Activated T-cell treated with anti-CD3 and anti-CD28 coated beads for 4 hours (primary cell): ENCODE data around the gene PEPD.

ENCODE experiments used
- DNase-seq: peaks from one replicate; pipeline ENCODE4 v3.0.0-alpha.2; 2020

Gene PEPD

DNA sequence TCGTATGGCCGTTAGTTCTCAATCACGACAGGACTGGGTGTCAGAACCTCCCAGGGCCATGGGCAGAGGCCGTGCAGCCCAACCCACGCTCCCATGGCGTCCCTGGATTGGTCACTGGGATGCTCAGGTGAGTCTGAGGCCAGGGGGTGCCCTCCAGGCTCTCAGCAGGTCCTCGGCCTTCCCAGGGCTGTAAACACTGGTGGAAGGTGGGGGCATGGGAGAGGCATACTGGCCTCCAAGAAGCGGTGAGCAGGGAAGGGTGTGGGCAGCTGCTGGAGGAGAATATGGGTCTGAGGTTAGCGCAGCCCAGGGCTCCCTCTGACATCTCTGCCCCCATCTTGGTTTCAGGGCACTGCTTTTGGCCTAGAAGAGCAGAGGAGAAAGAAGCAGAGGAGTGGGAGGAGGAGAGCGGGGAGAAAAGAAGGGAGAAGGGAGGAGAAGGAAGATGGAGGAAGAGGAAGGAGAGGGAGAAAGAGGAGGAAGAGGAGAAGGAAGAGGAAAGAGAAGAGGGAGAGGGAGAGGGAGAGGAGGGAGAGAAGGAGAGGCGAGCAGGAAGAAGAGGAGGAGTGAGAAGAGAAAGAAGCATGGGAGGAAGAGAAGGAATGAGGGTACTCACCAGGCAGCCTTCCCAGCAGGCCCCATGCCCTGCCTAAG, 85.8 kb downstream of the PEPD start:
- no peak for DNase-seq

DNA sequence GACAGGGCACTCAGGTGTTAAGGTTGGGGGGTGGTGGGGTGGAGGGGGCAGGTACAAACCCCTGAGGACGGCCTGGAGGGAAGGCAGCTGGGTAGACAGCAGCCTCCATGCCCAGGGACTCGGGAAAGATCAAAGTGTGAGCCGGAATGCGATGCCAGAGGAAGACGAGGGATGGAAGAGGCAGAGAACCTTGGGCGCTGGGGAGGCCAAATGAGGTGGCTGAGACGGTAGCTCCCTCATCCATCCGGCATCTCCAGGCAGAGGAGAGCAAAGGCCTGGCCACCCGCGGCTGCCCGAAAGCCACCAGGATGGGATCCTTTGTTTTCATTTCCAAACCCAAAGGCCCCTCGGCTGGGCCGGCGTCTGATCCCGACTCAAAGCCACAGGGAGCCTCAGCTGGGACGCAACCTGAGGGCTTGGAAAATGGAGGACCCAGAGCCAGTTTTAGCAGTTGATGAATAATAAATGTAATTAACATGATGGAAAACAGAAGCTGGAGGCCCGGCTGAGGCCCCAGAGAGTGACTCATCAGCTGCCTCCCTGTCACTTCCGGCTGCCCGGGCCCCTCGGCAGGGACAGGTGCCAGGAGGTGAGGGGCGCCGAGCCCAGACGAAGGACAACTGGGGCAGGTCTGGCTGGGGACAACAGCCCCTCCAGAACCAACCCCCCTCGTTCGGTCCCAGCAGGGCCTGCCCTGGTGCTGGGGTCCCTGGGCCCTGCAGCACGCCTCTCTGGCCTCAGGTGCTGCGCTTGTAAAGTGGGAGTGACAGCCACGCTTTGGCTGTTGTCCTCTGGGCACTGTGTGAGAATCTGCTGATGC, 86.5 kb downstream of the PEPD start:
- no peak for DNase-seq

DNA sequence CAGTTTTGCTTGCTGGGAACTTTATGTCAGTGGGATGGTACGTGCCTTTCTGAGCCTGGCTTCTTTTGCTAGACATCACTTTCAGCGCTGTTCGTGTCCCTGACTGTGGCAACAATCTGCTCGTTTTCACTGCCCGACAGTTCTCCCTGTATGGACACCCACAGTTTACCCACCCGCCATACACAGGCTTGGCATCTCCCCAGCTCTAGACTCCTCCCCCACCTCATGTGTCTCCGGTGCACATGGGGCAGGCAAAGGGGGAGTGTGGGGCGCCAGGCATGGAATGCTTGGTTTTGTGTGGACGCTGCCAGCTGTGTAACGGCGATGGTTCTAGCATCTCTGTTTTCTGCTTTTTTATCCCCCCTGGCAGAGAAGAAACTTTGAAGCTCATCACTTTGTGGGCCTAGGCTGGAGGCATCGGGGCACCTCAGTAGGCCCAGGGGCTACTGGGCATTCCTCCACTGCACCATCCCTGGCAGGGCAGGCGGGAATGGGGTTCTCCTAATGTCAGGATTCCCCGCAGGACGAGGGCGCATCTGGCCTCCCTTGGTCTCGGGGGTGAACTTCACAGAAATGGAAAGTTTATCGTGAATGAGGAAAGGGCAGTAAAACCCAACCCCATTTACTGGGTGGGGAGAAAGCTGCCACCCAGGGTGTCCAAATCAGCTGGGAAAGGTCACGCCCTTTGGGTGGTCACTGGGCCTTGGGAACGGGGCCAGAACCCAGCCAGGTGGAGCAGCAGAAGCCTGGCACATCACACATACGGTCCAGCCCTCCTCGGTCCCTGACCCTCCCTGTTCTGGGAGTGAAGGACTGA, 87.3 kb downstream of the PEPD start:
- no peak for DNase-seq

DNA sequence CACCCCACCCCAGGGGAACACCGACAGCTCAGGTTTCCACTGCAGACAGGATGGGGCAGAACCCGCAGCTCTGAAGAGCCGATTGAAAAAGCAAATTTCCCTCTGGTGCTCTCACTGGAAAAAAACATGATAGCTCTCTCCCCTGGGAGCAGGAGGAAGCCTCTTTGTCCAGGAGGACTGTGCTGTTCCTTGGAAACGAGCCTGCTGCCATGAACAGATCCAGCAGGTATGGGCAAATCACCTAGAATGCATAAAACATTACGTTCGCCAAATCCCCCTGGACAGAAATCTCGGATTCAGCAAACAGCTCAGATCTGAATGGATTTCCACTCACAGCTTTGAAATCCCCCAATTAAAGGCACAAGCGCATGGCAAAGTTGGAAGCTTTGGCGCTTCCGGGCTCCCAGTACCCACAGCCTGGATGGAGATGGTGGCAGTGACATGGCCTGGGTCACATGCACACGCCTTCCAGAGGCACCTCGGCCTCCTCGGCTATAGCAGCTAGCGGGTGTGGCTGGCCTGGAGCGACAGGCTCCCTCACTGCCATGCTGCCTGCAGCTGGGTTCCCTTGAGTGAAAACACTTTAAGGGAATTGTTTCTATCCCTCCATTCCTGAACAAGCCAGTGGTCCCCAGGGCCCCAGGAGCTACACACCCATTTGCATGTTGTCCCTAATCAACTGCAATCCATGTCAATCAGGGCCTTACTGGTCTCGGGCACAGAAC, 89.0 kb downstream of the PEPD start:
- DNase-seq = no peak

DNA sequence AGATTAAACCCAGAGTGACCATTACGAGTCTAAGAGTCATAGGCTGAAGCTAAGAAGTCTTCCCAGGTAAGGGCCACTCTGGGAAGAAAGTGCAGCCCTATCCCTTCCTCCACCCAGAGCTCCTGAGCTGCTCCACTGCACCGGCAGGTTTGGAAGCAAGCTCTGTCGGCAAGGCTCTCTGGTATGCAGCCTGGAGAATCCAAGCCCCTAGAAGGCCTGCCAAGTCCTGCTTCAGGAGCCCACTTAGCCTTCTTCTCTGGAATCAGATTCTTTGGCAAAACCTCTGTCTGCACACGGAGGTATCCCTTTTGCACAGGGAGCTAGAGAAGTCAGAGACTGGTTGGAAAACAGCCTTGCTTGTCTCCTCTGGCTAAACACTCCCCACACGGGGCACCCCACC, 89.6 kb downstream of the PEPD start:
- no peak for DNase-seq

DNA sequence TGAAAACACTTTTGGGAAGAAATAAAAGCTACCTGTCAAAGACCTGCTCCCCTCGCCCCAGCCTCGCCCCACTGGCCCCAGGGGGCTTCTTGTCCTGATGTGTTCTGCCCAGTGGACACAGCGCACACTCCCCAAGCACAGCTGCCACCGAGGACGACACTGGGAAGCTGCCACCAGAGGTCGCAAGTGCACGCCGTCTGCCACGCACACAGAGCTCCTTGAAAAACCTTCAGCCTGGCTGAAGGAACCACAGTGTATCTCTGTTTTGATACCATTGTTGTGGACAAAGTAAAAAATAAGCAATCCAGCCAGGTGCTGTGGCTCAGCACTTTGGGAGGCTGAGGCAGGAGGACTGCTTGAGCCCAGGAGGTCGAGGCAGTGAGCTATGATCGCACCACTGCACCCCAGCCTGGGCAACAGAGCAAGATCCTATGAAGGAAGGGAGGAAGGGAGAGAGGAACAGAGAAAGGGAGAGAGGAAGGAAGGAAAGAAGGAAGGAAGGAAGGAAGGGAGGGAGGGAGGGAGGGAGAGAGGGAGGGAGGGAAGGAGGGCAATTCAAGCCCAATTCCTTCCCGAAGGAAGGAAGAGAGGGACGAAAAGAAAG, 90.8 kb downstream of the PEPD start:
- peak; percentile 49 for DNase-seq

DNA sequence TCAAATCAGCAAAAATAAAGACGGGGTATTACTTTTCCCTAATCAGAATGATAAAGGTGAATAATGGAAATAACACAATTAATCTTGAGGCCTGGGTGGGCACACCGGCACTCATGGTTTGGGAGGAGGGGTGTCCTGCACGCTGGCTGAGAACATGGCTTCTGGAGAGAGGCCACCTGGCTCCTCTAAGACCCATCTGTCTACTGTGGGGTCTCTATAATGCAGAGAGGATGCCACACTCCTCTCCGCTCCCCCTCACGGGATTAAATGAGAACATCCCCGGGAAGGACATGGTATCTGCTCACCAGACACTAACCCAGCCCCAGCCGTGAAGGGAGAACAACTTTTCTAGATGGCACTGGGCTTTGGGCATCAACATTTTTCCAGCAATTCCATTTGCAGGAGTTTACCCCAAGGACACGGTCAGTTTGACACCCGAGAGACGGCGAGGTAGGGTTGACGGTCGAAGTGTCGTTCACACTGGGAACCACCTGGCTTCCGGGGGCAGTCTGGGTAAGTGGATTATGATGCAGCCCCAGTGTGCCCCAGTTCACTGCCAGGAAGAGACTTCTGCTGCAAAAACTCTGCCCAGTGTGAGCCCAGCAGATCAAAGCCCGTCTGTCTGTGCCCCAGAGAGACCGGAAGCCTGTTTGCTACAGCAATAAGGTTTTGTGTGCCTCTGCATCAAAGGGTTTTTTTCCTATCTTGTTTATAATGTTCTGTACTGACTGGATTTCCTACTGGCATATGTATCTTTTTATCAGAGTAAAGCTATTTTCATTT, 91.5 kb downstream of the PEPD start:
- DNase-seq = no peak

DNA sequence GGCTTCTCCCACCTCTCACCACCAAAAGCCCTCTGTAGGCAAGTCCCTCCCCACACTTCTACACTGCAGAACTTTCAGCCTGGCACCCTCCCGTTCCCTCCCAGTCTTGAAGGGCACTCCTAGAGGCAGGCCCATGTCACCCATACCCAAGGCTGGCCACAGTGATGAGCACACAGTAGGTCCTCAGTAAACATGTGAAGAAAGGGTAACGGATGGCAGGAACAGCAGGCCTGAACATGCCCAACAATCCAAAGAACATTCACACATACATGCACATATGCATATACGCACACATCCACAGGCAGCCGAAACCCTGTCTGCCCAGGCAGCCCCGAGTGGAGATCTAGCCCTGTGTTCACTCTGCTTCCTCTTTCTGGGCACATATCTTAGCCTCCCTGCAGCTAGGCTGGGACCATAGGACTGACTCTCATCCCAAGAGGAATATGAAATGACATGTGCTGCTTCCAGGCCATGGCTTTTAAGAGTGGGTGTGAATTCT, 92.9 kb downstream of the PEPD start:
- DNase-seq = no peak

DNA sequence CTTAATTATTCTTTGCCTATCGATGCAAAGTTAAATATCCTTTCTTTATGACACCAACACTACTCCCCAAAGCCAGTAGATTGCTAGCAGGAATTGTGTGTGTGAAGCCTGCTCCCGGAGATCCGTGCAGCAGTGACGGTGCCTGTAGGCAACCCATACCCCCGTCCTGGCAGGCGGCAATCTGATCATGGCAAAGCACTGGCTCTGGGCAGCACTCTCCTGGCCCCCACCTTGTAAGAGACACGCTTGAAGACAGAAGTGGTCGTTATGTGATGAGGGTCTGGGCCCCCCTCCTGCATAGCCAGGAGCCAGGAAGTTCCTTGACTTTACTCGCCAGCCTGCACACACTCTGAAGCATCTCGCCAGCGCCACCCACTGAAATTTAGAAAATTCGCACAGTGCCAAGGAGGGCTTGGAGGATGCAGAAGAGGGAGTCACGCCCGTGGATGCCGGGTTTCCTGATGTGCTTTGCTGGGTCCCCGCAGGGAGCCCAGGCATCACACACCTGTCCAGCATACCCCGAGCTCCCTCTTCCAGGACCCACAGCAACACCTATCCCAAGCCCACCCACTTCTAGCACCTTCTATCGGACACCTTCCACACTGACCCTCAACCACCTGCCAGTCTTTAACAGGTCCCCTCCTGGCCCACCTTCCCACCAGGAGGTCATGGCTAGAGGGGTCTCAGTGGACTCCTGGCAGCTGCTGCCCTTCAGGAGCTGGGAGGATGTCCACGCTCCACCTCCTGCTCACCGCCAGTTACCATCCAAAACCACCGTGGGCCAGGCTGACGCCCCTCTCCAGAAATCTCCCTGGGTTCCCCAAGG, 93.6 kb downstream of the PEPD start:
- no peak for DNase-seq

DNA sequence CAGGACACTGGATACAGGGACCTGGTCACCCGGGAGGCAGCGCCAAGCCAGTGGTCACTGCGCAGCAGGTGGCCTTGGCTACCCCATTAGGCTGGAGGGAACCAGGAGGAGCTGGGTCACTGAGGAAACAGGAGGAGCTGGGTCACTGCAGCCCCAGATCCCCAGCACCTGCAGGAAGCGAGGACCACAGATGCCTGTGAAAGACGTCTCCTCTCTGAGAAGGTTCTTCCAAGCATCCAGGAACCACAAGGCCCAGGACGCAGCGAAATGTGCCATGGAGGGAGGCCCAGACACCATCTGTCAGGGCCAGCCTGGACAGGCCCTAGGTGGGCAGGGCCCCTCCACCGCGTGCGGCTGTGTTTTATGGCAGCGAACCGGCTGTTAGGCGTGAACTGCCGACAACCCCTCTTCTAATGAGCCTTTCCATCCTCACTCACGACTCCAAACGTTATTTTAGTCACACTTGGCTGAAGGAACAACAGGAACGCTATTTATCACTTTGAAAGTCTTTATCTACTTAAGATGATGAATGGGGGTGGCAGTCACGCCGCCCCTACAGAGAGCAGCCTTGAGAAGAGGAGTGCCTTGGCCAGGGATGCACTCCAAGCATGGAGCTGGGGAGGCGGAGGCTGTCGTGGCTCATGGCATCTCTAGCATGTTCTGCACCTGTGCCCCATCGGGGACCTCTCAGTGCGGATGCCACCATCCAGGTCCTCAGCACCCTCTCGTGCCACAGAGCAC, 94.8 kb downstream of the PEPD start:
- no peak for DNase-seq

DNA sequence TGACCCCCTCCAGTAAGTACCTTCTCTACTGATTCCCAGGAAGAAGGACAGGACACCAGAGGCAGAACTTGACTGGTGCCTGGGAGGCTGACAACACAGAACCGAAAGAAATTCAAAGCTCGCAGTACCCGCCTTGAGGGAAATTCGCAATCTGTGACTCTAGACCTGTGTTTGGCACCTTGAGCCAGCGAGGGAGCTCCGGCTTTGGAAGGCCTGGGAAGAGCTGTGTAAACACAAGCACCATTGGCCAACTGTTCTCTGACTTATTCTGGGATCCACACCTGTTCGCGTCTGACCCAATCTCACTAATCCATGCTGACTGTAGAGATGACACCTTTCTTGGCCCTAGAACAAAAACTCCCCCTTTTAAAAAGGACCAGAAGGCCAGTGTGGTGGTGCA, 97.4 kb downstream of the PEPD start:
- no peak for DNase-seq

DNA sequence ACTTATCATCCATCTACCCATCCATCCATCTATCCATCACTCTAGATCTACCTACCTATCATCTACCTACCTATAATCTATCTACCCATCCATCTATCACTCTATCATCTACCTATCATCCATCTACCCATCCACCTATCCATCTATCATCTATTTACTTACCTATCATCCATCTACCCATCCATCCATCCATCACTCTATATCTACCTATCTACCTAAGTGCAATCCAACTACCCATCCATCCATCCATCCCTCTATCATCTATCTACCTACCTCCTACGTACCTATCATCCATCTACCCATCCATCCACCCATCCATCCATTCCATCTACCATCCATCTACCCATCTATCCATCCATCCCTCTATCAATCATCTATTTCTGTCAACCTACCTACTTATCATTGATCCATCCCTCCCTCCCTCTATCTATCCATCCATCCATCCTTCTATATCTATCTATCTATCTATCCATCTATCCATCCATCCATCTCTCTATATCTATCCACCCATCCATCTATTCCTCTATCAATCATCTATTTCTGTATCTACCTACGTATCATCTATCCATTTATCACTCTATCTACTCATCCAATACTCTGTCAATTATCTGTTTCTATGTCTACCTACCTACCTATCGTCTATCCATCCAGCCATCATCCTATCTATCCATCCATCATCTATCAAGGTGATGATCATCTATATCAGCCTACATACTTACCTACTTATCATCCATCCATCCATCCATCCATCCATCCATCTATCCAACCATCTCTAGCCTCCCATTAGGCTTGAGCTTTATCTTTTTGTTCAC, 99.0 kb downstream of the PEPD start:
- DNase-seq = no peak

DNA sequence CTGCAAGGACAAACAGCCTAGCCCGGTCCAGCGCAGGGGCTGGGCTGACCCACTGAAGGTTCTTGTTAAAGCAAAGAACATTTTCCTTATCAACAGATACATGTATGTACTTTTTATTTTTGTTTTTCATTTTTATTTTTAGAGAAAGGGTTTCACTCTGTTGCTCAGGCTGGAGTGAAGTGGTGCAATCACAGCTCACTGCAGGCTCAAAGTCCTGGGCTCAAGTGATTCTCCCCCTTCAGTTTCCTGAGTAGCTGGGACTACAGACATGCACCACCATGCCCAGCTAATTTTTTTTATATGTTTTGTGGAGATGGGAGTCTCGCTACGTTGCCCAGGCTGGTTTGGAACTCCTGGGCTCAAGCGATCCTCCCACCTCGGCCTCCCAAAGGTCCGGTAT, 100.2 kb downstream of the PEPD start:
- no peak for DNase-seq

DNA sequence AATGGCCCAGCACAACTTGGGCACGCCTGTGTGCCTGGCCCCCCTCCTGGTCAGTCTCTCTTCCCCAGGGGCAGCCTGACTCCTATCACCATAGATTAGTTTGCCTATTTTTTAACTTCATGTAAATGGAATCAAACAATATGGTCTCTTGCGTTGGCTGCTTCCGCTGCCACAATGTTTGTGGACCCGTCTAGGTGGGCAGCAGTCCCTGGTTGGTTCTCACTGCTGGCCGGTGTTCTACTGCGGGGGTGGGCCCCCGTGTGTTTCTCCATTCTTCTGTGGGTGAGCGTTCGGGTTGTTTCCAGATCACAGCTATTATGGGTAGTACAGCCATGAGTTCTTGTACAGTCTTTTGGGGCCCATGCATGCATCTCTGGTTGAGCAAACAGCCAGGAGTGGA, 100.8 kb downstream of the PEPD start:
- DNase-seq = no peak

DNA sequence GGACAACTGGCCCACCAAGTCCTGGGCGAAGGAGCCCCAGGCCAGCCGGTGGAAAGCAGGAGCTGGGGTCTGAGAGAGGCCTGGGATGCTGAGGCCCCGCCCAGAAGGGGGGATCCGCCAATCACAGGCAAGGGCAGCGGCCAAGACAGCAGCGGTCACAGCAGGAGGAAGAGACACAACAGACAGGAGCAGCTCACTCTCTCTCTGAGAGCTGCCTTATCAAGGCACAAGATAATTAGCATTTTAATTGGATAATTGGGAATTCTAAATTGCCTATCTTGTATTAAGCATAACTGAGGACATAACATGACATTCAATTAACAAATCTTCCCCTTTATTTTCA, 101.8 kb downstream of the PEPD start:
- no peak for DNase-seq

DNA sequence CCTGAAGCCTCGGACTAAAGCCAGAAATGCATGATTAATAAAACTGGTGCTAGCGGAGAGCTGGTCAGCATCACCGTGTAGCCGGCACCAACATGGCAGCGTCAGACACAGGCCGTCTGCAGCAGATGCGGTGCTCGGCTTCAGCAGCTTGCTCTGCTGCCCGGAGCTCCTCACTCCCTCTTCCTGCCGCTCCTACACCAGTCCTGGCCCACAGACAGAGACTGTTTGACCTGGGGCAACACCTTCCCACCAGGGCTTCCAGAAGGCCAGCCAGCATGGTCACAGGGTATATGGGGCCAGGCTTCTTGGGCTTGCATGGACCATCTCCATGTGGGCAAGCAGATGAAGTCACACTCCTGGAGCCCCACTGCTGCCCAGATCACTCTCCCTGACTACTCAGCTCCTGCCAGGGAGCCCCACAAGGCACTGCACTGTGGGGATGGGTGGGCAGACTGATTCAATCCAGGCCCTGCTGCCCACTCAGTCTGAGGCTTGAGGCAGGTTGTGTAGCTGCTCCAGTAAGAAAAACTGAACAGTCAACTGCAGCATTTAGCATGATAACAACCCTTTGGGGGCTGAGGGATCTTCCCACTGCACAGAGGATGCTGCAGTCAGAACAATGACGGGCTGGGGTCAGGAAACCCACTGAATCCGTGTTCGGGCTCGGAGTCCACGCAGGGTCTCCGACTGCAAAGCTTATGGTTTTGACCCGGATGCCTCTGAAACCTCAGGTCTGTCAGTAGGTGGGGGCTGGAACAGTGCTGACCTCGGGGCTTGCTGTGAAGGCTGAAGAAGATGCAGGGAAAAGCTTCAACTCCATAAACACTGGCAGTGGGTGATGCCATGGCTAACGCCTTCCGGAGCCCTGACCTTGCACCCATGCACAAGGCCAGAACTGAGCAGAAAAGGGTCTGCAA, 102.5 kb downstream of the PEPD start:
- no peak for DNase-seq

DNA sequence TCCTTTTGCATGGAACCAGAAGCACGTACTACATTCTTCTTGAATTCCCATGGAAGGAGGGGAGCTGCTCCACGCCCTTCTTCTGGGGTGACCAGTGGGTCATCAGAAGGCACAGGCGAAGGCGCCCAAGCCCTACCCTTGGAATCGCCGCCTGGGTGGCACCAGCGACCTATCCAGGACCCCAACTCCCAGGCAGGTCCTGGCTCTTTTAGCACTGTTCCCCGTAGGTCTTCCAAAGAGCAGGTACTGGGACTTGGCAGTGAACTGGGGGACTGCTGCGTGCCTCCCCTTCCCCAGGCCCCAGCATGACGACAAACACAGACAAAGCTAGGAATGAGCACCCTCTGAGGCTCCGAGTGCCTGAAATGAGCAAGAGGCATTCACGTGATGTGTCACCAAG, 103.1 kb downstream of the PEPD start:
- no peak for DNase-seq

DNA sequence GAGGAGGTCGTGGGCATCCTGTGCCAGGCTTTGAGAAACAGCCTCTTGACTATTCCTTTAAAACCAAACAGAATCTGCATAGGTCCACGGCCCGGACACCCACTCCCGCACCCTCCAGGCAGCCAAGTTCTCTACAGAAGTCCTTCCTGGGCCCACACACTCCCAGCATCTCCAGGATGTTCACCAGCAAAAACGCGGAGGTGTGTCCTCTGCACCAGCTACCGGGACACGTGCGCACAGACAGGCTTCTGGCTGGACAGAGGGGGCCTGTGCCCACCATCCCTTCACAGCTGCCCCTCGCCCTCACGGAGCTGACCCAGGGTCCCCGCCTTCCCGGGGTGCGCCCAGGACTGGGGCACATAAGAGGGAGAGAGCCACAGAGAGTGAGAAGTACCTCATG, 103.8 kb downstream of the PEPD start:
- DNase-seq = no peak
